Measurements from ENCODE around the gene WASF3. TPM values are rescaled to one million over a fixed set of nuclear protein-coding genes. Genes with fewer than 3 reads are reported as not detected.
A peak's percentile ranks its signal among the peaks of the same experiment; 100 is the strongest.
"Not testable (repeated sequence)": the region's sequence is repeated elsewhere in the genome, so short reads cannot be mapped to it uniquely, and the experiment has no call there.

WASF3 gene
- total RNA-seq, 1 experiment from 2014 or later = not detected

DNA sequence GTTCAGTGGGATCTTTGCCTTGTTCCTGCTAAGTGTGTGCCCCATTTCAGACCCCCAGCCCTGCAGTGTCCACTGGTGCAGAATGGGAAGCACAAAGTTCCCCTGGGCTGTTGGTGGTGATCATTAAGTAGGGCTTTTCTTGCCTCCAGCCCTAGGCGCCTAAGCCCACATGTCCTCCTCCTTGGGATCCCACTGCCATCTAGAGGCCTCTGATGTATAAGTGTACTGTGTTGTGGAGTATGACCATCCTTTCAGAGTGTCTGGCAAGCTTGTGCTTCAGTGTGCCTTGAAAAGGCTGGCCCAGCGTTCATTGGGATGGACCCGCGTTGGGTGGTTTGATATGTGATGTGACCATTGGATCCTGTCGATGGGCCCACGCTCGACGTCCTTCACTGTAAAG, 71.2 kb downstream of the WASF3 start:
- Histone ChIP-seq H3K4me2 (ENCODE audit: low read depth, low read length, poor library complexity, severe bottlenecking) (no peak overlapping the region), H3K4me3 (ENCODE audit: low read length) (no peak overlapping the region), H2AFZ (ENCODE audit: low read length) (no peak overlapping the region), H3K27me3 (ENCODE audit: low read length) (no peaks in the 10 kb centered on the region), H3K27ac (ENCODE audit: low read length) (no peak overlapping the region), H3K9ac (ENCODE audit: low read length) (no peak overlapping the region), H3K4me1 (ENCODE audit: low read length) (no peaks in the 10 kb centered on the region), H3K36me3 (ENCODE audit: insufficient read depth, low read length) (no peaks in the 10 kb centered on the region), H3K79me2 (ENCODE audit: low read length) (no peaks in the 10 kb centered on the region), H4K20me1 (ENCODE audit: insufficient read depth, low read depth, low read length) (no peaks in the 10 kb centered on the region), H3K9me2 (replicated peaks; ENCODE audit: insufficient read depth, low read length) (no peaks in the 10 kb centered on the region), H3K9me3 (ENCODE audit: low read length) (0 out of 2 replicates have a peak, but pooled peaks cover 3% of the 10 kb centered on the region)
- peak; percentile 69 for DNase-seq

DNA sequence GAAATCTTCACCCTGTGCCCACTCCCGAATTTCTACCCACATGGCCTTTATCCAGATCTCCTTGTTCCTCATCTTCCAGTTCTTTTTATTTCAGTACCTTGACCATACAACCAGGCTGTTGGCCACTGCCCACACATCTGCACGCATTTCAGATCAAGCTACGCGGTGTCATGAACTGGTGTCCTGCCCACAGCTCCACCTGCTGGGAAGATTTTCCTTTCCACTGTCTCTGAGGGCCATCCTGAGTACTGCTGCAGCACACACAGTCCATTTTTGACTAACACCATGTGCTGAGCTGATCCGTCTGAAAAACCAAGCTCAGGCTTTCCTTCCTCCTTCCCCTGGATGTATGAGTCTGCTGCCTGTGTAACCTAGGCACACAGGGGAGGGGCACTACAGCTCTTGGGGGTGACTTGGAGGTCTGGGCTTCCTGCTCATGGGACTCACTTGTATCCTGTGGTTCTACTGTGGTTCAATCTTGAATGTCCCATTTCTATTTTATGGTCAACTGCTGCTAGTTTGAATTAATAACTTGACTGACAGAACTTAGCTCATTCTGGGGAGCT, 71.9 kb downstream of the WASF3 start:
- Histone ChIP-seq H3K36me3 (ENCODE audit: insufficient read depth, low read length) (no peaks in the 10 kb centered on the region), H2AFZ (ENCODE audit: low read length) (no peak overlapping the region), H3K4me2 (ENCODE audit: low read depth, low read length, poor library complexity, severe bottlenecking) (no peak overlapping the region), H3K9me3 (ENCODE audit: low read length) (0 out of 2 replicates have a peak, but pooled peaks cover 2% of the 10 kb centered on the region), H3K79me2 (ENCODE audit: low read length) (no peaks in the 10 kb centered on the region), H3K27me3 (ENCODE audit: low read length) (no peaks in the 10 kb centered on the region), H3K9me2 (replicated peaks; ENCODE audit: insufficient read depth, low read length) (no peaks in the 10 kb centered on the region), H3K4me3 (ENCODE audit: low read length) (no peak overlapping the region), H3K4me1 (ENCODE audit: low read length) (no peaks in the 10 kb centered on the region), H4K20me1 (ENCODE audit: insufficient read depth, low read depth, low read length) (no peaks in the 10 kb centered on the region), H3K9ac (ENCODE audit: low read length) (no peak overlapping the region), H3K27ac (ENCODE audit: low read length) (no peak overlapping the region)
- no peak for DNase-seq

DNA sequence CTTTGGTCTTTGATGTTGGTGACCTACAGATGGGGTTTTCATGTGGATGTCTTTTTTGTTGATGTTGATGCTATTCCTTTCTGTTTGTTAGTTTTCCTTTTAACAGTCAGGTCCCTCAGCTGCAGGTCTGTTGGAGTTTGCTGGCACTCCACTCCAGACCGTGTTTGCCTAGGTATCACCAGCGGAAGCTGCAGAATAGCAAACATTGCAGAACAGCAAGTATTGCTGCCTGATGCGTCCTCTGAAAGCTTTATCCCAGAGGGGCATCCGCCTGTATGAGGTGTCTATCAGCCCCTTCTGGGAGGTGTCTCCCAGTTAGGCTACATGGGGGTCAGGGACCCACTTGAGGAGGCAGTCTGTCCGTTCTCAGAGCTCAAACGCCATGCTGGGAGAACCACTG, 78.2 kb downstream of the WASF3 start:
- not testable (repeated sequence) for H3K9me3 ChIP-seq (ENCODE audit: low read length); H3K9me2 ChIP-seq (replicated peaks; ENCODE audit: insufficient read depth, low read length); H3K27me3 ChIP-seq (ENCODE audit: low read length); H3K27ac ChIP-seq (ENCODE audit: low read length); H3K36me3 ChIP-seq (ENCODE audit: insufficient read depth, low read length); H3K4me2 ChIP-seq (ENCODE audit: low read depth, low read length, poor library complexity, severe bottlenecking); H4K20me1 ChIP-seq (ENCODE audit: insufficient read depth, low read depth, low read length); H2AFZ ChIP-seq (ENCODE audit: low read length); H3K4me1 ChIP-seq (ENCODE audit: low read length); DNase-seq; H3K79me2 ChIP-seq (ENCODE audit: low read length); H3K4me3 ChIP-seq (ENCODE audit: low read length); H3K9ac ChIP-seq (ENCODE audit: low read length)

DNA sequence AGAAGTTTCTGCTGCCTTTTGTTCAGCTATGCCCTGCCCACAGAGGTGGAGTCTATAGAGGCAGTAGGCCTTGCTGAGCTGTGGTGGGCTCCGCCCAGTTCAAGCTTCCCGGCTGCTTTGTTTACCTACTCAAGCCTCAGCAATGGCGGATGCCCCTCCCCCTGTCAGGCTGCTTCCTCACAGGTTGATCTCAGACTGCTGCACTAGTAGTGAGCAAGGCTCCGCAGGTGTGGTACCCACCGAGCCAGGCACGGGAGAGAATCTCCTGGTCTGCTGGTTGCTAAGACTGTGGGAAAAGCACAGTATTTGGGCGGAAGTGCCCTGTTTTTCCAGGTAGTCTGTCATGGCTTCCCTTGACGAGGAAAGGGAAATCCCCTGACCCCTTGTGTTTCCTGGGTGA, 78.6 kb downstream of the WASF3 start:
- H4K20me1 ChIP-seq (ENCODE audit: insufficient read depth, low read depth, low read length); H3K4me2 ChIP-seq (ENCODE audit: low read depth, low read length, poor library complexity, severe bottlenecking); H3K27me3 ChIP-seq (ENCODE audit: low read length): not testable (repeated sequence)

DNA sequence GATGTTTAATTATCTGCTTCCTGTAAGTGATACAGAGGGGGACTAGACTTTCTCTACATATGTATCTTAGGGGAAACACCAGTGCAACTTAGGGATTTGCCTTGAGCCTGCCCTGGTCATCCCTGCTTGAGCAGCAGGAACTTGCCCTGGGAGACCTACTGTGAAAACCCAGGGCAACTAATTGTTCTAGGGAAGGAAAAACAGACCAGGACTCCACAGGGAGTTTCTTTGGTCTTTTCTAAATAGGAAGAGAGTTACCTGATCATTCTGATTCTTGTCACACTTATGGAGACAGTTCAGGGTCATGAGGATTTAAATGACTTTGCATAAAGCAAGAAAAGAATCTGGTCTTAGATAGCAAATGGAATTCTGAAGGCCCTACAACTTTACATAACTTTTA, 89.1 kb downstream of the WASF3 start:
- DNase-seq = no peak
- H3K27me3 ChIP-seq (ENCODE audit: low read length) = no peaks in the 10 kb centered on the region
- no peak overlapping the region for H3K4me3 ChIP-seq (ENCODE audit: low read length)
- no peak overlapping the region for H3K27ac ChIP-seq (ENCODE audit: low read length)
- no peak overlapping the region for H3K9ac ChIP-seq (ENCODE audit: low read length)
- H3K9me3 ChIP-seq (ENCODE audit: low read length) = no peaks in the 10 kb centered on the region
- H2AFZ ChIP-seq (ENCODE audit: low read length) = no peak overlapping the region
- no peaks in the 10 kb centered on the region for H3K79me2 ChIP-seq (ENCODE audit: low read length)
- no peaks in the 10 kb centered on the region for H3K4me1 ChIP-seq (ENCODE audit: low read length)
- H3K9me2 ChIP-seq (replicated peaks; ENCODE audit: insufficient read depth, low read length) = no peaks in the 10 kb centered on the region
- no peaks in the 10 kb centered on the region for H3K36me3 ChIP-seq (ENCODE audit: insufficient read depth, low read length)
- H4K20me1 ChIP-seq (ENCODE audit: insufficient read depth, low read depth, low read length) = no peaks in the 10 kb centered on the region
- H3K4me2 ChIP-seq (ENCODE audit: low read depth, low read length, poor library complexity, severe bottlenecking) = no peak overlapping the region

More for the DNA sequence above, 78.6 kb downstream of the WASF3 start:
- not testable (repeated sequence) for H3K4me3 ChIP-seq (ENCODE audit: low read length); H3K9me2 ChIP-seq (replicated peaks; ENCODE audit: insufficient read depth, low read length); H2AFZ ChIP-seq (ENCODE audit: low read length); H3K36me3 ChIP-seq (ENCODE audit: insufficient read depth, low read length); H3K9ac ChIP-seq (ENCODE audit: low read length); DNase-seq; H3K27ac ChIP-seq (ENCODE audit: low read length); H3K4me1 ChIP-seq (ENCODE audit: low read length); H3K79me2 ChIP-seq (ENCODE audit: low read length); H3K9me3 ChIP-seq (ENCODE audit: low read length)

DNA sequence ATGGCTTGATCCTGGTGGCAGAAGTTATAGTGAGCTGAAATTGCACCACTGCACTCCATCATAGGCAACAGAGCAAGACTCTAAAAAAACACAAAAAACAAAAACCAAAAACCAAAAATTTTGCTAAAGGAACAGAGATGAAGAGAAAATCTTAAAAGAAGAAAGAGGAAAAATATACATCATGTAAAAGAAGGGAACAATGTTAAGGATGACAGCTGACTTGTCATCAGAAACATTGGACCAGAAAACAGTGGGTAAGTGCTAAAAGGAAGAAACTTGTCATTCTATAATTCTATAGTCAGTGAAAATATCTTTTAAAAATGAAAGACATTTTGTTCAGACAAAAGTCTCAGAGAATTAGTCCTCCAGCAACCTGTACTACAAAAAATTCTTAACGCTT, 93.8 kb downstream of the WASF3 start:
- Histone ChIP-seq H3K4me3 (ENCODE audit: low read length) (no peak overlapping the region), H3K4me1 (ENCODE audit: low read length) (no peaks in the 10 kb centered on the region), H3K4me2 (ENCODE audit: low read depth, low read length, poor library complexity, severe bottlenecking) (no peak overlapping the region), H3K36me3 (ENCODE audit: insufficient read depth, low read length) (no peaks in the 10 kb centered on the region), H3K9me2 (replicated peaks; ENCODE audit: insufficient read depth, low read length) (no peaks in the 10 kb centered on the region), H3K9me3 (ENCODE audit: low read length) (no peaks in the 10 kb centered on the region), H3K27ac (ENCODE audit: low read length) (no peak overlapping the region), H2AFZ (ENCODE audit: low read length) (no peak overlapping the region), H3K9ac (ENCODE audit: low read length) (no peak overlapping the region), H3K27me3 (ENCODE audit: low read length) (no peaks in the 10 kb centered on the region), H4K20me1 (ENCODE audit: insufficient read depth, low read depth, low read length) (no peaks in the 10 kb centered on the region), H3K79me2 (ENCODE audit: low read length) (no peaks in the 10 kb centered on the region)
- DNase-seq = no peak

DNA sequence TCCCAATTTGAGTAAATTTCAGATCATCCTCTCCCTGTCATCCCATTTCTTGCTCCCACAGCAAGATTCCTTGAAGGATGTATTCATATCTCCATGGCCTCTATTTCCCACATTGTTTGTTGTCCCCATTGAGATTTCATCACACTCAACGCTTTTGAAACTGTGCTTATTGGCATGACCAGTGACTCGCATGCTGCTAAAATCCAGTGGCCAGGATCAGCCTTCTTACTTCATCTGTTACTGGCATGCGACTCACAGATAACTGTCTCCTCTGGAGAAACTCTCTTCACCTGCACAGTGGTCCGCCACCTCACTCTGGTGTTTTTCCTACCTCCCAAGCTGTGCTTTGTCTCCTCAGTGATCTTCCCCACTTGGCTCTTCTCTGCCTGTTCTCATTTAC, 95.8 kb downstream of the WASF3 start:
- DNase-seq = no peak
- no peak overlapping the region for H3K4me3 ChIP-seq (ENCODE audit: low read length)
- H3K4me2 ChIP-seq (ENCODE audit: low read depth, low read length, poor library complexity, severe bottlenecking) = no peak overlapping the region
- H3K9ac ChIP-seq (ENCODE audit: low read length) = no peak overlapping the region
- H3K4me1 ChIP-seq (ENCODE audit: low read length) = no peaks in the 10 kb centered on the region
- H3K9me2 ChIP-seq (replicated peaks; ENCODE audit: insufficient read depth, low read length) = no peaks in the 10 kb centered on the region
- H4K20me1 ChIP-seq (ENCODE audit: insufficient read depth, low read depth, low read length) = no peaks in the 10 kb centered on the region
- no peaks in the 10 kb centered on the region for H3K79me2 ChIP-seq (ENCODE audit: low read length)
- H3K27me3 ChIP-seq (ENCODE audit: low read length) = no peaks in the 10 kb centered on the region
- no peak overlapping the region for H2AFZ ChIP-seq (ENCODE audit: low read length)
- H3K9me3 ChIP-seq (ENCODE audit: low read length) = no peaks in the 10 kb centered on the region
- H3K27ac ChIP-seq (ENCODE audit: low read length) = no peak overlapping the region
- H3K36me3 ChIP-seq (ENCODE audit: insufficient read depth, low read length) = no peaks in the 10 kb centered on the region

DNA sequence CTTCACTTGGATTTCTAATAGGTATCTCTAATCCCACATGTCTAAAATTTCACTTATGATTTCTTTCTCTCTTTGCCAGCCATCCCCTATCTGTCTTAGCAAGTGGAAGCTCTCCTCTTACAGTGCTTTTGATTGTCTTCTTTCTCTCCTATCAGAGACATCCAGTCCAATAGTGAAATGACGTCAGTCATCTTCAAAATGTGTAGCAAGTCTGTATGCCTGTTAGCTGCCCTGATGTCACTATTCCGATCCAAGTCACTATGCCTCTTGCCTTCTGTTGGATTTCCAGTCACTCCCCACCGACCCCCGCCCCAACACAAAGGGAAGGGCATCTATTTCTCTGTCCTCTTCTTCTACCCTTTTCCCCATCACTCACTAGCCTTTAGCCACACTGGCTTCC, 96.4 kb downstream of the WASF3 start:
- H3K27me3 ChIP-seq (ENCODE audit: low read length) = no peaks in the 10 kb centered on the region
- H3K4me1 ChIP-seq (ENCODE audit: low read length) = no peaks in the 10 kb centered on the region
- no peaks in the 10 kb centered on the region for H3K9me2 ChIP-seq (replicated peaks; ENCODE audit: insufficient read depth, low read length)
- no peak for DNase-seq
- no peaks in the 10 kb centered on the region for H3K9me3 ChIP-seq (ENCODE audit: low read length)
- H3K27ac ChIP-seq (ENCODE audit: low read length) = no peak overlapping the region
- no peak overlapping the region for H3K9ac ChIP-seq (ENCODE audit: low read length)
- no peak overlapping the region for H3K4me3 ChIP-seq (ENCODE audit: low read length)
- no peaks in the 10 kb centered on the region for H3K36me3 ChIP-seq (ENCODE audit: insufficient read depth, low read length)
- no peak overlapping the region for H2AFZ ChIP-seq (ENCODE audit: low read length)
- H4K20me1 ChIP-seq (ENCODE audit: insufficient read depth, low read depth, low read length) = no peaks in the 10 kb centered on the region
- H3K79me2 ChIP-seq (ENCODE audit: low read length) = no peaks in the 10 kb centered on the region
- no peak overlapping the region for H3K4me2 ChIP-seq (ENCODE audit: low read depth, low read length, poor library complexity, severe bottlenecking)

DNA sequence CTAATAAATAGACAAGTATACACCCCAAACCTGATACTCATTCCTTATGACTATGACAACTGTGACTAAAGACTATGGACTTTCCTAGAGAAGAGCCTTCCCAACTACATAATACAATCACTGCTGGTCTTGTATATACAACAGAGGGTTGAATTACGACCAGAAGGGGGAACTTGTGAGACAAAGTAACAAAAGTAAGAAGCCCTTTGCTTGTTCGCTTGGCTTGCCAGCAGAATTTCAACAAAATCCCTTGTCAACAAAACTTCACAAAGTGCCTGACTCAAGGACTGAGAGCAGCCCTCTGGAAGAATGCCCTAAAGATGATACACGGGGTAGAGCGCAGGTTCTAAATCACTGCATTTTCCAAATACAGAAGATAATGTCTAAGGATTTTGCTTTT, 99.4 kb downstream of the WASF3 start:
- no peak overlapping the region for H3K27ac ChIP-seq (ENCODE audit: low read length)

More for the DNA sequence above, 99.4 kb downstream of the WASF3 start:
- Histone ChIP-seq H3K36me3 (ENCODE audit: insufficient read depth, low read length) (no peaks in the 10 kb centered on the region), H3K4me3 (ENCODE audit: low read length) (no peak overlapping the region), H3K9ac (ENCODE audit: low read length) (no peak overlapping the region), H3K4me1 (ENCODE audit: low read length) (no peaks in the 10 kb centered on the region), H3K9me3 (ENCODE audit: low read length) (no peaks in the 10 kb centered on the region), H2AFZ (ENCODE audit: low read length) (no peak overlapping the region), H4K20me1 (ENCODE audit: insufficient read depth, low read depth, low read length) (no peaks in the 10 kb centered on the region), H3K9me2 (replicated peaks; ENCODE audit: insufficient read depth, low read length) (no peaks in the 10 kb centered on the region), H3K27me3 (ENCODE audit: low read length) (no peaks in the 10 kb centered on the region), H3K4me2 (ENCODE audit: low read depth, low read length, poor library complexity, severe bottlenecking) (no peak overlapping the region), H3K79me2 (ENCODE audit: low read length) (no peaks in the 10 kb centered on the region)
- peak; percentile 43 for DNase-seq

Data from Karpas-422 (cell line).